Measurements from ENCODE around the gene PRDM5.
A peak's percentile ranks its signal among the peaks of the same experiment; 100 is the strongest.
"Not testable (repeated sequence)": the region's sequence is repeated elsewhere in the genome, so short reads cannot be mapped to it uniquely, and the experiment has no call there.

PRDM5 gene

GRCh38 chr4:120815361-120815760 is 107.2 kb downstream of the PRDM5 start:
- no peak for DNase-seq

DNA sequence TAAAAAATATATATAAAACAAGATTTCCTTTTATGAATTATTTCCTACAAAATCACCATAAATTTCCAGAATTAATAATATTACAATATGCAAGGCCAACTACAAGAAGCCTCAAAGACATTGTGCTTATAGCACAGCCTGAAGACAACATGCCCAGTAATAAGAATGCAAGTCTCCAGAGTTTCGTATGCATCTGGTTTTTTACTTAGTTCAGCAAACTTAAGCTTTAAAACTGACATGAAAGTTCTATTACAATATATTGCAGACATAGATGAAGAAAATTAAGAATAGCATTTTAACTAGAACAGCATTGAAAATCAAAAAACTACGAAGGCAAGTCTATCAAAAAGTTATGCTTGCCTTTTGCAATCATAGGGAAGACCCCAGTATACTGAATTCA is 107.6 kb downstream of the PRDM5 start:
- DNase-seq = no peak

DNA sequence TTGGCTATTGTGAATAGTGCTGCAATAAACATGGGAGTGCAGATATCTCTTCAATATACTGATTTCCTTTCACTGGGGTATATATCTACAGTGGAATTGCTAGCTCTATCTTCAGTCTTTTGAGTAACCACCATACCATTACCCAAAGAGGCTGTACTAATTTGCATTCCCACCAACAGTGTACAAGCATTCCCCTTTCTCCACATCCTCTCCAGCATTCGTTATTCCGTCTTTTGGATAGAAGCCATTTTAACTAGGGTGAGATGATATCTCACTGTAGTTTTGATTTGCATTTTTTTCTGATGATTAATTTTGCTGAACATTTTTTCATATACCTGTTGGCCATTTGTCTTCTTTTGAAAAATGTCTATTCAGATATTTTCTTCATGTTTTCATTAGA is 110.3 kb downstream of the PRDM5 start:
- DNase-seq = no peak

DNA sequence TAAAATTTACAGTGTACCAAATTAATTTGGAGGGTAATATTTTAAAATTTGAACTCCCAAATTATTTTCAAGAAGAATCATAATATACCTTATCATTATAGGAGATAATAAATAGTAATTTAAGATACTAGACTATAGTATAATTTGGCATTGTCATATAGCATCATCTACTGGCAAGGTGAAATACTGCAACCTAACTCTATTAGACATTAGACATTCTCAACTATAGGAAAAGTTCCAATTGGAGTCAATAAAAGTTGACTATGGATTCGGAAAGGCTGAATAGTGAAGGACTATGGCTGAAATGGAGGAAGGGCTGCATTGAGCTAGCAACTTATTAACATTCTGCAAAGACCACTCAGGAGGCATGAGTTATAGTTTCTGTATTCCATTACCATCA is 113.0 kb downstream of the PRDM5 start:
- DNase-seq = no peak

DNA sequence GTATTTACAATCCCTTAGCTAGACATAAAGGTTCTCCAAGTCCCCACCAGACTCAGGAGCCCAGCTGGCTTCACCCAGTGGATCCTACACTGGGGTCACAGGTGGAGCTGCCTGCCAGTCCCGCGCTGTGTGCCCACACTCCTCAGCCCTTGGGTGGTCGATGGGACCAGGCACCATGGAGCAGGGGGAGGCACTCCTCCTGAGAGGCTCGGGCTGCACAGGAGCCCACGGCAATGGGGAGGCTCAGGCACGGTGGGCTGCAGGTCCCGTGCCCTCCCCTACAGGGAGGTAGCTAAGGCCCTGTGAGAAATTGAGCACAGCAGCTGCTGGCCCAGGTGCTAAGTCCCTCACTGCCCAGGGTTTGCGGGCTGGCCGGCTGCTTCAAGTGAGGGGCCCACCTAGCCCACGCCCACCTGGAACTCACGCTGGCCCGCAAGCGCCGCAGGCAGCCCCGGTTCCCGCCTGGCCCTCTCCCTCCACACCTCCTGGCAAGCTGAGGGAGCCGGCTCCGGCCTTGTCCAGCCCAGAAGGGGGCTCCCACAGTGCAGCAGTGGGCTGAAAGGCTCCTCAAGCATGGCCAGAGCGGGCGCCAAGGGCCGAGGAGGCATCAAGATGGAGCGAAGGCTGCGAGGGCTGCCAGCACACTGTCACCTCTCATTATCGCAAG is 113.9 kb downstream of the PRDM5 start:
- no peak for DNase-seq

GRCh38 chr4:120801137-120801758 is 121.3 kb downstream of the PRDM5 start:
- DNase-seq = no peak

- no peak for DNase-seq
Measured at GRCh38 chr4:120798570-120798969, 124.0 kb downstream of the PRDM5 start.

DNA sequence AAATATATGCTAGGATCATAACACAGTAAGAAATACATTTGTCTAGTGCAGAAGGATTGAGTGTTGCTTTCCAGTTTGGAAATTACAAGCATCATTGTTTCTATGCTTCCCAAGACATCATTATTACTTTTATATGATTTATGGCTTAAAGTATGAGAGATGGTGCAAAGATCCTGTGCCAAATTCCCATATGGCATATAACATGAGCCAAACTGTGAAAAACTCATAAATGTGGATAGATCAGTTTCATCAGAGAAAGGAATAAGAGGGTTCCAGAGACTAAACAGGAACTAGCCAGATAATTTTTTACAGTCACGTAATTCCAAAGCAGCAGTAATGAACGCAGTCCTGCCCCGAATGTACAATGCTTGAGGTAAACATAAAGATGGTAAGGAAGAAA is 126.3 kb downstream of the PRDM5 start:
- DNase-seq = no peak

- DNase-seq = no peak
Measured at GRCh38 chr4:120785202-120785601, 137.3 kb downstream of the PRDM5 start.

DNA sequence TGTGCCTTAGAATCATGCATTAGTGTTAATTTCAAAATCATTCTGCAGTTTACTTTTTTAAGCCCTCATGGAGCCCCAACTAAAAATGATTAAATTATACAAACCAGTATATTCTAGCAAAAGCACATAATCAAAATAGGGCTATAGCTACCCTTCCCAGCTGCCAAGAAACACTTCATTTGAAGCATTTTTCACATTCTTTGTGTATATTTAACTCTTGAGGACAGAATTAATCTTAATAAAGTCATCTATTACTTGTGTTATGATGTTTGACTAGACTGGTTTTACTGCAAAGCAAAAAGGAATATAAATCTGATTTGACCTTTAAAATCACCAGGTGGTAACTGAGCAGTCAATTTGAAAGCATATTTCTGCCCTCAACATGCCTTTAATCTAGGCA is 145.1 kb downstream of the PRDM5 start:
- no peak for DNase-seq

DNA sequence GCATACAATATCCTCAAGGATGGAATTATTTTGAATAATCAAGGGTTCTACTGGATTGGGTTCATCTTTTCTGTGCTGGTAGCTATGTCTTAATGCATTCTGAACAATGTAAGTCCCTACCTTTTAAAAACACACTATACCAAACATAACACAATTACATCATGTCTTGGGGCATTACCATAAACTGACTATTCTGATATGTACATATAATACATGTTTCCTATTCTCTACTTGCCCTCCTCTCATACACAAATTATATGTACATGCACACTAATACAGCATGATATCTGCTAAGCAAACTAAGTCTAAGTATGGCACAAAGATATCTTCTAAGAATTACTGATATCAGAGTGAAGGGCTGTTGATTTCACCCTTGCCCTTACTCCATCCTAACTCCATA is 147.1 kb downstream of the PRDM5 start:
- DNase-seq = no peak

DNA sequence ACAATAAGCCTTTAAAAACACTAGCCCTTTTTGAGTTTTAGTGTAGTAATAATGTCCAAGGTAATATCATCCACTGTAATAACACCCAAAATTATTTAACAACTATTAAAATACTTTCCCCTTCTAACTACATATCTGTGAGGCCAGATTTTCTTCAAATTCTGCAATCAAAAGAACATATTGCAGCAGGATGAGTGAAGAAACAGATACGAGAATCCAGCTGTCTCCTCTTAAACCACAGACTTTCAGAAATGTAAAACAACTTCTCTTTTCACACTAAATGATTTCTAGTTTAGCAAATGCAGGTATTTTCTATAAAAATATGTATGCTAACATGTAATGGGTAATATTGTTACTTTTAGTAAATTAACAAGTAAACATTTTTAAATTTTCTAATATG is 148.9 kb downstream of the PRDM5 start:
- no peak for DNase-seq

- DNase-seq = no peak
Measured at GRCh38 chr4:120771907-120772306, 150.6 kb downstream of the PRDM5 start.

DNA sequence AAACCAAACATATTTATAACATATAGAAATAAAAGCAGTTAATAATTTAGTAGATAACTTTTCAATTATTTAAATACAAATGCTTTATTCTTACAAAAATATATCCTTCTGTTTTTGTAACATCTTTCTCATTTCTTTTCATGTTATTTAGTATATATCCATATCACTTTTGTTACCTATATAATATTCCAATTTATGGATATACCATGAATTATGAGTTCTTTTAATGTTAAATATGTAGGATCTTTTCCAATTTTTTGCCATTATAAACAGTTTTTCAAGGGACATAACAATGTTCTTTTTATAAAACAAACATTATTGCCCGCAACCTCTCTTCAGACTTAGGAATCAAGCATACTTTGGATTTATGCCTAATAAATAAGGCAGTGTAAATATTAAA is 151.6 kb downstream of the PRDM5 start:
- DNase-seq = no peak

DNA sequence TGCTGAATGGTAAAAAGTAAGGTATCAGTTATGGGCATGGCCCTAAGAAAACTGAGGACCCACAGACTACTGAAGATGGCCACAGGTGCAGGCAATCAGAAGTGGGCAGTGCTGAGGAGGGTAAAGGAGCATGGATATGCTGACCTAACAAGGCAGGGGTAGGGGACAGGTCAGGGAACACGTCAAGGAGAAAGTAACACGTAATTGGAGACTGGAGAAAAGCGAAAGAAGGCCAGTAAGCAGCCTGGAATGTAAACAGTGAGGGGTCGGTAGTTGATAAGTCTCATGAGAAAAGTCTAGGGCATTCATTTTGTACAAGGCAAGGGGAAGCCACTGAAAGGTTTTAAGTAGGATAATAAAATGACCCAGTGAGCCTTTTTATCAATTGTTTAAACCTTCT is 153.3 kb downstream of the PRDM5 start:
- DNase-seq = no peak

DNA sequence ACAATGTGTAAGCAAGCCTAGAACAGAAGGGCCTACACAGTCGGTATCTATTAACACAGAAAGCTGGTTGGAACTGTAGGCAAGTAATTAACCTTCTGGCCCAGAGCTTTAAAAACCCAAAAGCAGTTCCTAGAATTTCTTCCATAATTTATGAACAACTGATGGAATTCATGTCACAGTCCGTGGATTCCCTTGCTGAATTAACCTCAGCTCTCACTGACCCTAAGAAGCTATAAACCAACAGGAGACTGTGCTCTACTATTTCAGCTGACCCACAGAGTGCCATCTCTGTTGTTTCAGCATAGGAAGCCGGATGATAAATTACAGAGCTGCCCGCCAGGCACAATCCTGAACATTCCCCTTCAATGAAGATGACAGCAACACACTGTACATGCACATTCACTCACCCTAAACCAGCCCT is 157.3 kb downstream of the PRDM5 start:
- no peak for DNase-seq

DNA sequence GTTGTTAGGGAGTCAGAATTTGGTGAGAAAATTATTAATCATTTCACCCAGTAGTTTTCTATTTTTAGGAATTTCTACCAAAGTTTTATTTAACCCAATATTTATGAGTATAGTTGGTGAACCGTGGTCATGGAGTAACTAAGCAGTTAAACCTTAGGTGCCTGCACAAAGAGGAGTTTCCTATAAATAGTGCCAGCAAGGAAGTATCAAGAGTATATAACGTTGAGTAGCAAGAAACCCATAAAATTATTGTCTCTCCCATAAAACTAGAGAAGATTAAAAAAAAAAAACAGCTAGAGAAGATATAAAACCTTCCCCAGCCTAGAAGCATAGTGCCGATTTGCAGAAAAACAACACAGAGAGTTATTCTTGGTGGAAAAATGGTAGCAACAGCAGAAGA is 158.9 kb downstream of the PRDM5 start:
- DNase-seq = no peak

DNA sequence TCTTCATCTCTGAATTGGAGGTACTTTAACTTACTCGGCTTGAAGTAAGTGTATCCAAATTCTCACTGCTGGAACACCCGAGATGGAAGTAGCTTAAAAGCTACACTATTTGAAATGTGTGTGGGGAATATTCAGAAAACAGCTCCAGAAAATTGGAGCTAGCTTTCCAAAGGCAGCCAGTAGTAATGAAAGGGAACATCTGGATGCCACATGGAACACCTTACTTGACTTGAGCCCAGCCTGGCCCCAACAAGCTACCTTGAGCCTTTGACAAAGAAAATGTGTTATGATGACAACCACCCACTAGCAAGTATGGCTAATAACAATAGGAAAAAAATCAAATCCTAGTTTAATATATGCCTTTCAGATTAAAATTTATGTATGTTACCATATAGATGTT is 161.5 kb downstream of the PRDM5 start:
- no peak for DNase-seq

DNA sequence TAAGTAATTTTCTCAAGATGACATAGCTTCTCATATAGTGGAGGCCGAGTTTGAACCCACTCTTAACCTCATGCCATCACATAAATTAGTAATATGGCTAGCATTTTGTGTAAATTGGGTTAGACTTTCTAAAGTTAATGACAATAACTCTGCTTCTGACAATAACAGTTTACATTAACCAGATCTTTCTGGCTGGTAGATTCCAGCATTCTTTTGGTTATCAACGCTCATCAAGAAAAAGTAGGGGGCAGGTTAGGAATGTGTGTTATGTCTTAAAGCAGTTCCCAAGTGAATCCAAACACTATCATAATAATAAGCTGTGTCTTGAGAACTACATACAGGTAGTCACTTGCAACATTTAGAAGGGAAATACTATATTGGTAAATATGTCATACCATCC is 162.5 kb downstream of the PRDM5 start:
- no peak for DNase-seq

GRCh38 chr4:120755864-120756263 is 166.7 kb downstream of the PRDM5 start:
- DNase-seq = no peak

DNA sequence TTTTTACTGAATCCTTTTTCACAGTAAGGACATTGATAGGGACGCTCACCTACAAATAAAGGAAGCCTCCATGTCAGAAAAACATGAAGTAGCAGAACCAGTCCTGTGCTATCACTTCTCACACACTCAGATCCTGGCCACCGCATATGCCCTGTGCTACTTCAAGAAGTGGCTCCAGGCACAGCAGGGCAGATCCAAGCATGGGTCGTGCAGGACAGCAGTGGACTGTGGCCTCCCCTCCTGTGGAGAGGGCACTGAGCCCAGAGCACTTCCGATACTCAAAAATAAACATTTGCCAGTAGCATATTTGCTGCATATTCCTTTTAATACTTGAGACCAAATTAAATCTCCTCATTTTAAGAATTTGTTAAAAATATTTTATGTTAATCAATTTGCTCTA is 167.9 kb downstream of the PRDM5 start:
- no peak for DNase-seq

- peak; percentile 4 to 65 for DNase-seq
Measured at GRCh38 chr4:120753854-120754253, 168.7 kb downstream of the PRDM5 start.

DNA sequence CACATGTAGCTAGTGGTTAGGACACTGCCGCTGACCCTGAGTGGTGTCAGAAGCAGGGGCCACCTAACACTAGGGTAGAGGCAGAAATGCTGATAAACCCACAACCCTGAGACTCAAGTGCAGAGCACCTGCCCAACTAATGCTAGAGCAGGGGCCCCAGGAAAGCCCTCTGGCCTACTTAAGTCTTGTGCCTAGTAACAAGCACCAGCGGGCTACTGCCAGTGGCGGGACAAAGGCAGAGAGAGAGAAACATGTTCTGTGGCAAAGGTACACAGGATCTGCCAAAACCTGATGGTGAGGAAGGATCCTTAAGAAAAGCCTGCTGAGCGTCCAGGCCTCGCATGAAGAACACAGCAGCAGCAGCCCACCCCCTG is 172.4 kb downstream of the PRDM5 start:
- no peak for DNase-seq

GRCh38 chr4:120749445-120750151 is 172.9 kb downstream of the PRDM5 start:
- DNase-seq = peak; percentile 62 to 88

DNA sequence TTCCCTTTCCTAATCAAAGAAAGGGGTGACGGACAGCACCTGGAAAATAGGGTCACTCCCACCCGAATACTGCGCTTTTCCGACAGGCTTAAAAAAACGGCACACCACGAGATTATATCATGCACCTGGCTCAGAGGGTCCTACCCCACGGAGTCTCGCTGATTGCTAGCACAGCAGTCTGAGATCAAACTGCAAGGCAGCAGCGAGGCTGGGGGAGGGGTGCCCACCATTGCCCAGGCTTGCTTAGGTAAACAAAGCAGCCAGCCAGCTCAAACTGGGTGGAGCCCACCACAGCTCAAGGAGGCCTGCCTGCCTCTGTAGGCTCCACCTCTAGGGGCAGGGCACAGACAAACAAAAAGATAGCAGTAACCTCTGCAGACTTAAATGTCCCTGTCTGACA is 180.9 kb downstream of the PRDM5 start:
- not testable (repeated sequence) for DNase-seq

Data from NCI-H2081 (cell line).